ENCODE measurements around the gene ZFHX3. TPM values are rescaled to one million over a fixed set of nuclear protein-coding genes. Genes with fewer than 3 reads are reported as not detected.

Gene ZFHX3
- total RNA-seq, 6 experiments from 2014 or later, result 14.5 to 25.8 (median 15.8) TPM

DNA sequence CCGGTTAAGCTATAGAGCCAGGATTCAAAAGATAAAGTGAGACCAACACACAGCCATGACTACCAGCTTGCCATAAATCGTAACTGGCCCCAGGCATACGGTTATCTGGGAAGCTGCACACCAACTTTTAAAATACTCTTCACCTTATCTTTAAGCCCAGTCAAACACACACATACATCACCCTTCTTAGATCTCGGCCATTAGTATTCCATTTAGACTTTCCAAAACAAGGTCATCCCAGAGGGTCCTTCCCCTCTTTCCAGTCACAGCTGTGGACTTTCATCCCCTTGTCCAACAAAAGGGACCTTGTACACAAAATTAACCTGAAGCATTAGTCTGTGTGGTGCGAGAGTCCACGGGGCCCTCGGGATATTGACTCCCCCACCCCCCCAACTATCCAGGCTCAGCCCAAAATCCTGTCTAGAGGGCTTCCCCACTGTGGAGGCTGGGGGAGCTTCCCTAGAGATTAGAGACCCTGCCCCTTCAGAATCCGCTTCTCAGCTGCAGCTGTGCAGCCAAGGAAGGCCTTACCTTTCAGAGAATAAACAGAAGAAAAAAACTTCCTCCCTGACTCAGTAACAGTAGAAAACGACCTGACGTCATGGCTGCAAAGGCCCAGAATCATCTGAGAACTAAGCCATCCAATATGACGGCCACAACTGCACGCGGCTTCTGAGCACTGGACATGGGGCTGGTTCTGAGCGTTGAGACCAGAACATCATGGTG lies 9.9 kb downstream of the ZFHX3 start:
- no peaks in the 10 kb centered on the region for H3K9me3 Mint-ChIP-seq
- H3K27ac Mint-ChIP-seq, result peak overlapping the region; percentile 36; the same call in 1 of the 2 replicates
- TF ChIP-seq, protein P1, sequence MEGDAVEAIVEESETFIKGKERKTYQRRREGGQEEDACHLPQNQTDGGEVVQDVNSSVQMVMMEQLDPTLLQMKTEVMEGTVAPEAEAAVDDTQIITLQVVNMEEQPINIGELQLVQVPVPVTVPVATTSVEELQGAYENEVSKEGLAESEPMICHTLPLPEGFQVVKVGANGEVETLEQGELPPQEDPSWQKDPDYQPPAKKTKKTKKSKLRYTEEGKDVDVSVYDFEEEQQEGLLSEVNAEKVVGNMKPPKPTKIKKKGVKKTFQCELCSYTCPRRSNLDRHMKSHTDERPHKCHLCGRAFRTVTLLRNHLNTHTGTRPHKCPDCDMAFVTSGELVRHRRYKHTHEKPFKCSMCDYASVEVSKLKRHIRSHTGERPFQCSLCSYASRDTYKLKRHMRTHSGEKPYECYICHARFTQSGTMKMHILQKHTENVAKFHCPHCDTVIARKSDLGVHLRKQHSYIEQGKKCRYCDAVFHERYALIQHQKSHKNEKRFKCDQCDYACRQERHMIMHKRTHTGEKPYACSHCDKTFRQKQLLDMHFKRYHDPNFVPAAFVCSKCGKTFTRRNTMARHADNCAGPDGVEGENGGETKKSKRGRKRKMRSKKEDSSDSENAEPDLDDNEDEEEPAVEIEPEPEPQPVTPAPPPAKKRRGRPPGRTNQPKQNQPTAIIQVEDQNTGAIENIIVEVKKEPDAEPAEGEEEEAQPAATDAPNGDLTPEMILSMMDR (IDR thresholded peaks at IDR 0.05), result no peak
- H3K4me1 Mint-ChIP-seq (ENCODE audit: low read depth), result peaks cover 56% of the 10 kb centered on the region
- no peak for DNase-seq
- peaks cover 6% of the 10 kb centered on the region; the same call in 1 of the 2 replicates for H3K36me3 Mint-ChIP-seq (ENCODE audit: low read depth)
- no peaks in the 10 kb centered on the region for H3K27me3 Mint-ChIP-seq (ENCODE audit: insufficient read depth)
- H3K4me3 Mint-ChIP-seq, result no peak overlapping the region

DNA sequence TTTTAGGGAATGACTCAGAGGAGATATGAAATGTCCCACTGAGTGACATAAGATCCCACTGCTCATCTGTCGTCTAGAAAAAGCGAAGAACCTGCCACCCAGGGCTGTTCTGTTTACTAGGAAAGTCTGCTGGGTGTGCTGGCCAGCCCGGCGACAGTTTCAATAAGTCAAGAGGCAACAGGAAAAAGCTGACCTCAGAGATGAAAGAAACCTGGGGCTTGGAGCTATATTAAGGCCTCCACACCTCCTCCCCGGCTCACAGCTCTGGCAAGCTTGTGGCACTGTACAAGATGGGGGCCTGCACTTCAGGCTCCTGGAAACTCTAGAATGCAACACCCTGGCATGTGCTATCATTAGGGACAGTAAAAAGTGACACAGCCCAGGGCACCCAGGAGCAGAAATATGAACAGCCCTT lies 10.6 kb downstream of the ZFHX3 start:
- H3K27ac Mint-ChIP-seq, result peak overlapping the region; percentile 36; the same call in 1 of the 2 replicates
- H3K27me3 Mint-ChIP-seq (ENCODE audit: insufficient read depth), result no peaks in the 10 kb centered on the region
- TF ChIP-seq, protein P1 (IDR thresholded peaks at IDR 0.05), result no peak
- no peak overlapping the region for H3K4me3 Mint-ChIP-seq
- no peaks in the 10 kb centered on the region for H3K9me3 Mint-ChIP-seq
- no peak for DNase-seq
- H3K4me1 Mint-ChIP-seq (ENCODE audit: low read depth), result peaks cover 56% of the 10 kb centered on the region
- peaks cover 6% of the 10 kb centered on the region; the same call in 1 of the 2 replicates for H3K36me3 Mint-ChIP-seq (ENCODE audit: low read depth)

DNA sequence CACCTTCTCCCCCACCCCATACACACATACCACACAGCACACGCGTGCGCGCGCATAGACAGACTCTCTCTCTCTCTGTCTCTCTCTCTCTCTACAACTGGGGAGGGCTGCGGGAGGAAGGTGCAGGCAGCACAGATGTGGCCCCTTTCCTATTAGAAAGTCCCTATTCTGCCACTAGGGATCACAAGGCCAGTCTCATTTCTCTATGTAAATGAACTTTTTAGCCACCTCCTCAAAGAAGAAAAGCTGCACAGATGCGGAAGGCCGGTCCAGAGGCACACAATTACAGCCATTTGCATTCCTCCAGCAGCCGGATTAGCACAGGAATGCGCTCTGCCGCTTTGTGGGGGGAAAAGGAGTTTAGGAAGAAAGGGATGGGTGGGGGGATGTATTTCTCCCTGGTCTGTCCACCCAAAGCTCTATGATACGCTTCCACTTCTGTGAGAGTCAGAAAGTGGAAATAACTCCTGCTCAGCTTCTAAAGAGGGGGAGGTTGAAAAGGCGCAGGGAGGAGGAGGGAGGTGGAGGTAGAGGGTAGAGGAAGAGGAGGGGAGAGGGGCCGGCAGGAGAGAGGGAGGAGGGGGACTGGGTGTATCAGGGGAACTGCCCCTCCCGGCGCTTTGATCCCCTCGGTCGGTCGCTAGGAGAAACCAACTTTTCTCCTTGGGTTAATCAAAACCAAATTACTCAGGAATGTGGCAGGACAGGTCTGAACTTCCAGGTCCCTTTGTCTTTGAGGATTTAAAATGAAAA lies 11.7 kb downstream of the ZFHX3 start:
- peaks cover 56% of the 10 kb centered on the region for H3K4me1 Mint-ChIP-seq (ENCODE audit: low read depth)

DNA sequence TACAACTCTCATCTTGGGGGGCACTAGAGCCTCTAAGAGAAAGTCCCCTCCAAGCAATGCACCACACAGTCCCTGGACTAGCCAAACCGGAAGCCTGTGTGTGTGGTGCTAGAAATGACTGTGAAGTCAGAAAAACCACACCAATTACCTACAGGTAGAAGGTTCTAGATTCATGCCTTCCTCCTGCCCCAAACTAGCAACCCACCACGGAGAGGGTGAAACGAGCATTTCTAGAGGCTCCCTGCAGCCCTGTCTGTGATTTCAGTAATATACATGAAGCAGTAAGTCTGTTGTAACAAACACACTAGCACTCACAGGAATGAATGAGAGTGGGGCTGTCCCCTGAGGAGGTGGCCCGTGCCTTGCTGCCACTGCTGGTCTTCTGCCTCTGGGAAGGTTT lies 13.6 kb downstream of the ZFHX3 start:
- Mint-ChIP-seq H3K4me1 (ENCODE audit: low read depth) (peaks cover 73% of the 10 kb centered on the region), H3K4me3 (no peak overlapping the region), H3K9me3 (no peaks in the 10 kb centered on the region), H3K27me3 (ENCODE audit: insufficient read depth) (no peaks in the 10 kb centered on the region; the same call in 1 of the 2 replicates), H3K27ac (no peak overlapping the region), H3K36me3 (ENCODE audit: low read depth) (peaks cover 4% of the 10 kb centered on the region; the same call in 1 of the 2 replicates)
- no peak for DNase-seq
- TF ChIP-seq, protein P1 (IDR thresholded peaks at IDR 0.05), result no peak

More for the DNA sequence above, 11.7 kb downstream of the ZFHX3 start:
- Mint-ChIP-seq H3K27ac (peak overlapping the region; percentile 49), H3K9me3 (no peaks in the 10 kb centered on the region), H3K27me3 (ENCODE audit: insufficient read depth) (no peaks in the 10 kb centered on the region; the same call in 1 of the 2 replicates), H3K36me3 (ENCODE audit: low read depth) (peaks cover 6% of the 10 kb centered on the region; the same call in 1 of the 2 replicates), H3K4me3 (no peak overlapping the region)
- no peak for DNase-seq
- TF ChIP-seq, protein P1 (IDR thresholded peaks at IDR 0.05), result no peak

DNA sequence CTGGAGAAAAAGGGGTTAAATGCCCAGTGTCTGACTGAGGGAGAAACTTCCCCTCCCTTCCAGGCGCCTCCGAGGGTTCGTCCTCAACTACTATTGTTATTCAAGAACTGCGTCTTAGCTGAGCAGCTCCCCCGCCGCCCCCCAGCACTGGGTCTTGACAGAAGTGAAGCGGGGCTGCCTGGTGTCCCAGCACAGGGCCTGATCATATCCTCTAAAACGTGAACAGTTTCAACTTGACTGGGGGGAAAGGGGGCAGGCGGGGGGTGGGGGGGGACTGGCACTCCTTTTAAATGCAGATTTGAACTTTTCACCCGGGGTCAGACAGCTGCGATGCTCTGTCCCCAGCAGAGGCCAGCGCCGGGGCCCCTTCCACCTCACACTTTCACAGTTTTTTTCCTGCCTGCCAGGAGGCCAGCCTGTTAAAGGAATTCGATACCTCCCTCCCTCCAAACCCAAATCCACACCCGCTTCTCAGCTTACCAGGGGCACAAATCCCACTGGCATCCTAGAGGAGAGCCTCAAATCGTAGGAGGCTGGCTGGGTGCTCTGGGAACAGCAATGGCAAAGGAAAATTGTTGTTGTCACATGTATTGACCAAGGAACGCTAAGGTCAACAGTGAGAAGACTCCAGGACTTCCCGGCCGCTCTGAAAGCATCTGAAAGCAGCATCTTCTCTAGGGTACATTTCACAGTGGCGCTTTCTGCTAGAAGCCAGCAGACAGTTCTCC lies 14.5 kb downstream of the ZFHX3 start:
- H3K4me3 Mint-ChIP-seq, result no peak overlapping the region
- no peak for DNase-seq
- TF ChIP-seq, protein P1 (IDR thresholded peaks at IDR 0.05), result no peak
- peaks cover 73% of the 10 kb centered on the region for H3K4me1 Mint-ChIP-seq (ENCODE audit: low read depth)
- peaks cover 4% of the 10 kb centered on the region; the same call in 1 of the 2 replicates for H3K36me3 Mint-ChIP-seq (ENCODE audit: low read depth)
- H3K27me3 Mint-ChIP-seq (ENCODE audit: insufficient read depth), result no peaks in the 10 kb centered on the region; the same call in 1 of the 2 replicates
- no peak overlapping the region for H3K27ac Mint-ChIP-seq
- H3K9me3 Mint-ChIP-seq, result no peaks in the 10 kb centered on the region

Measured in HFFc6 (cell line).